ENCODE results near the gene DEPDC7. TPM values are rescaled to one million over a fixed set of nuclear protein-coding genes. Genes with fewer than 3 reads are reported as not detected.

The DEPDC7 gene
- total RNA-seq, 6 donors from 2014 or later = 0.49 to 1.6 (median 1.0) TPM; not detected in 1

- H3K4me3 ChIP-seq = no peak overlapping the region
- no peaks in the 10 kb centered on the region for H3K9me3 ChIP-seq
- DNase-seq = no peak
- ATAC-seq (ENCODE audit: low FRiP score in 2 of 2) = no peak
- H3K4me1 ChIP-seq = peaks cover 0 to 4% (median 0%) of the 10 kb centered on the region in 4 donors
- TF ChIP-seq EP300 (IDR thresholded peaks at IDR 0.05) (no peak), POLR2A (IDR thresholded peaks at IDR 0.05) (no peak), POLR2AphosphoS5 (IDR thresholded peaks at IDR 0.05) (no peak)
- TF ChIP-seq, protein P1, sequence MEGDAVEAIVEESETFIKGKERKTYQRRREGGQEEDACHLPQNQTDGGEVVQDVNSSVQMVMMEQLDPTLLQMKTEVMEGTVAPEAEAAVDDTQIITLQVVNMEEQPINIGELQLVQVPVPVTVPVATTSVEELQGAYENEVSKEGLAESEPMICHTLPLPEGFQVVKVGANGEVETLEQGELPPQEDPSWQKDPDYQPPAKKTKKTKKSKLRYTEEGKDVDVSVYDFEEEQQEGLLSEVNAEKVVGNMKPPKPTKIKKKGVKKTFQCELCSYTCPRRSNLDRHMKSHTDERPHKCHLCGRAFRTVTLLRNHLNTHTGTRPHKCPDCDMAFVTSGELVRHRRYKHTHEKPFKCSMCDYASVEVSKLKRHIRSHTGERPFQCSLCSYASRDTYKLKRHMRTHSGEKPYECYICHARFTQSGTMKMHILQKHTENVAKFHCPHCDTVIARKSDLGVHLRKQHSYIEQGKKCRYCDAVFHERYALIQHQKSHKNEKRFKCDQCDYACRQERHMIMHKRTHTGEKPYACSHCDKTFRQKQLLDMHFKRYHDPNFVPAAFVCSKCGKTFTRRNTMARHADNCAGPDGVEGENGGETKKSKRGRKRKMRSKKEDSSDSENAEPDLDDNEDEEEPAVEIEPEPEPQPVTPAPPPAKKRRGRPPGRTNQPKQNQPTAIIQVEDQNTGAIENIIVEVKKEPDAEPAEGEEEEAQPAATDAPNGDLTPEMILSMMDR (IDR thresholded peaks at IDR 0.05) = no peak
- H3K27me3 ChIP-seq = no peaks in the 10 kb centered on the region
- WGBS, 2 donors = 94 to 97% methylated on average over 2 to 3 of the region's 3 CpGs
- peaks cover 9 to 78% (median 46%) of the 10 kb centered on the region in 4 donors for H3K36me3 ChIP-seq
- H3K27ac ChIP-seq = no peak overlapping the region
These were observed 51.6 kb downstream of the DEPDC7 start for GRCh38 chr11:33067294-33067693.

- Histone ChIP-seq H3K4me1 (no peaks in the 10 kb centered on the region), H3K27ac (no peak overlapping the region), H3K9me3 (no peaks in the 10 kb centered on the region), H3K4me3 (no peak overlapping the region), H3K27me3 (no peaks in the 10 kb centered on the region), H3K36me3 (peaks cover 17 to 81% (median 50%) of the 10 kb centered on the region in 4 donors)
- TF ChIP-seq, protein P1 (IDR thresholded peaks at IDR 0.05) = no peak
- TF ChIP-seq POLR2A (IDR thresholded peaks at IDR 0.05) (no peak), EP300 (IDR thresholded peaks at IDR 0.05) (no peak), POLR2AphosphoS5 (IDR thresholded peaks at IDR 0.05) (no peak)
- WGBS, 2 donors = 97% methylated on average over 16 to 17 of the region's 17 CpGs
- no peak for ATAC-seq (ENCODE audit: low FRiP score in 2 of 2)
- no peak for DNase-seq
These were observed 53.1 kb downstream of the DEPDC7 start for GRCh38 chr11:33068611-33069340.

GRCh38 chr11:33072465-33072864, 56.8 kb downstream of the DEPDC7 start:
- ATAC-seq (ENCODE audit: low FRiP score in 2 of 2) = no peak
- no peak for DNase-seq
- H3K4me1 ChIP-seq = no peaks in the 10 kb centered on the region
- H3K36me3 ChIP-seq = peaks cover 17 to 97% (median 66%) of the 10 kb centered on the region in 4 donors
- no peaks in the 10 kb centered on the region for H3K27me3 ChIP-seq
- 94 to 95% methylated on average over 8 of the region's 8 CpGs for WGBS, 2 donors
- H3K4me3 ChIP-seq = no peak overlapping the region
- no peaks in the 10 kb centered on the region for H3K9me3 ChIP-seq
- no peak overlapping the region for H3K27ac ChIP-seq
- no peak for TF ChIP-seq EP300 (IDR thresholded peaks at IDR 0.05)
- TF ChIP-seq POLR2AphosphoS5 (IDR thresholded peaks at IDR 0.05) = no peak
- TF ChIP-seq POLR2A (IDR thresholded peaks at IDR 0.05) = no peak
- TF ChIP-seq, protein P1 (IDR thresholded peaks at IDR 0.05) = no peak

Small RNAs within 50 kb of the gene (small RNA-seq; reads per million reads assigned to genes)
- gene RF00019 = 0 reads per million in 4 donors

Other genes with a start within 250 kb of the DEPDC7 start
- under 1 TPM in 2 of 6 donors, not detected in 4; 0.15 to 0.20 TPM for gene CCDC73, start 221.2 kb upstream of the DEPDC7 start, total RNA-seq
- gene PRRG4, start 186.0 kb upstream of the DEPDC7 start, total RNA-seq = 10 to 100 TPM in 3 of 6 donors, 1 to 10 TPM in 3; 5.2 to 33.6 (median 9.6) TPM
- gene QSER1, start 123.1 kb upstream of the DEPDC7 start, total RNA-seq = 10 to 100 TPM; 17.5 to 53.0 (median 23.1) TPM
- gene TCP11L1, start 23.7 kb downstream of the DEPDC7 start, total RNA-seq = 10 to 100 TPM; 10.3 to 40.5 (median 19.4) TPM
- 10 to 100 TPM in 5 of 6 donors, 1 to 10 TPM in 1; 7.3 to 19.4 (median 16.4) TPM for gene CSTF3, start 145.6 kb downstream of the DEPDC7 start, total RNA-seq
- gene HIPK3, start 241.5 kb downstream of the DEPDC7 start, total RNA-seq = 100 to 1,000 TPM in 4 of 6 donors, 10 to 100 TPM in 2; 63.9 to 149 (median 133) TPM

Data from upper lobe of left lung (tissue), 6 donors.